Muscle layer of colon (tissue), 2 donors: ENCODE data around the gene TPPP.
"Not testable (repeated sequence)": the region's sequence is repeated elsewhere in the genome, so short reads cannot be mapped to it uniquely, and the experiment has no call there.

ENCODE experiments used
- H3K27ac ChIP-seq: one replicate; pipeline ENCODE4 v1.7.0; 2013; ENCODE audit warnings: low read depth, mild to moderate bottlenecking, low read length, moderate library complexity
- H3K27me3 ChIP-seq, 2 donors: one replicate each; pipeline ENCODE4 v1.7.0; 2013; ENCODE audit warnings: low read length in 2 of 2, mild to moderate bottlenecking in 2 of 2; ENCODE audit not compliant: insufficient read depth in 2 of 2, control insufficient read depth in 1 of 2
- H3K36me3 ChIP-seq: one replicate; pipeline ENCODE4 v1.7.0; 2013; ENCODE audit warnings: mild to moderate bottlenecking, low read length; ENCODE audit not compliant: insufficient read depth
- H3K4me1 ChIP-seq: one replicate; pipeline ENCODE4 v1.7.0; 2013; ENCODE audit warnings: mild to moderate bottlenecking, low read length; ENCODE audit not compliant: insufficient read depth
- H3K4me3 ChIP-seq, 2 donors: one replicate each; pipeline ENCODE4 v1.7.0; 2013; ENCODE audit warnings: low read length in 2 of 2, low read depth in 1 of 2, mild to moderate bottlenecking in 1 of 2, moderate library complexity in 1 of 2
- H3K9ac ChIP-seq: one replicate; pipeline ENCODE4 v1.7.0; 2013; ENCODE audit warnings: low read length
- H3K9me3 ChIP-seq: one replicate; pipeline ENCODE4 v1.7.0; 2013; ENCODE audit warnings: mild to moderate bottlenecking, low read length
- donor health status: abdominal sarcoma.
- donor health status: Adenocarcinoma of cecum.

Gene TPPP

DNA sequence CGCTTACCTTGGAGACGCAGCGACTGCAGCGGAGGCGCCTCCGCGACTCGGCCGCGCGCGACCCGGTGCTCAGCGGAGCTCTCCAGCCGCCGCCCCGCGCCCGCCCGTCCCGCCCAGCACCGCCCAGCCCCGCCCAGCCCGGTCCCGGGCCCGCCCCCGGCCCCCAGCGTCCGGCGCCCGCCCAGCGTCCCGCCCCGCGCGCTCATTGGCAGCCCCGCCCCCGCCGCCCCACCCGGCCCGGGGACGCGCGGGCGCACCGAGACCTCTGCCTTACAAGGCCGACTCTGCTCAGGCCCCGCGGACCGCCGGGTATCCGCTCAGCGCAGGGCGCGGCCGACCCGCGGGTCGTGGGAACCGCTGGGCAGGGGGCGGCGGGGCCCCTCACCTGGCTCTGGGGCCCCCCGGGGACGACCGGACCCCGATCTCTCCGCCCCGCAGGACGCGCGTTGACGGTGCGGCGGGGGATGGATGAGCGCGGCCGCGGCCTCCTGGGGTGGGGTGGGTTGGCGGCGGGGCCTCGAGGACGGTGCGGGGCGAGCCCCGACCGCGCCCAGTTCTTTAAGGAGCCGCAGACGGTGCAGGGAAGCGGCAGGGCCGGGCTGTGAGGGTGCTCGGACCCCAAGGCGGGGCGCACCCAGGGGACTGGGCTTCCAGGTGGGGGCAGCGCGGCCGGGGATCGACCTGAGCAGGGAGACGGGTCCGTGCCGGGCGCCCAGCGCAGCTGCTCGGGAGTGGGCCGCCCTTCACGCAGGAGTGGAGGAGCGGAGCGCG is at the start of gene TPPP:
TPPP (minus strand) TSS at position 82 of the 771 bp plus-strand sequence. CDS start 15,292 bp downstream, outside the sequence.
- Histone ChIP-seq H3K27ac (peak within 1 kb of the TSS; percentile 61), H3K9ac (peak within 1 kb of the TSS; percentile 15)
- not testable (repeated sequence) for H3K9me3 ChIP-seq

DNA sequence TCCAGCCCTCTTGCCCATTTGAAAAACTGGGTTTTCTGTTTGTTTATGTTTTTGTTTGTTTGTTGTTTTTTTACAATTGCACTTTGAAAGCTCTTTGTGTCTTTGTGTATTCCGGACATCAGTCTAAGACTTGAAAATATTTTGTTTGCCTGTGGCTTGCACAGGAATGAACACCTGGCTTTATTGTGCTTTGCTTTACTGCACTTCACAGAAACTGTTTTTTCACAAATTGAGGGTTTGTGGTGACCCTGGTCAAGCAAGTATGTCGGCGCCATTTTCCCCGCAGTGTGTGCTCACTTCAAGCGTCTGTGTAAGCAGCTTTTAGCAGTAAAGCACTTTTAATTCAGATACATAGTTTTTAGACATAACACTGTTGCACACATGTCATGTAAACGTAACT is 49.1 kb upstream of the TPPP start:
- H3K36me3 ChIP-seq, H3K4me3 ChIP-seq, H3K27ac ChIP-seq, H3K9me3 ChIP-seq, H3K27me3 ChIP-seq, H3K9ac ChIP-seq, H3K4me1 ChIP-seq: not testable (repeated sequence)

More for the DNA sequence above, at the start of gene TPPP:
- H3K4me3 ChIP-seq = peak within 1 kb of the TSS; percentile 64 to 70
- H3K27me3 ChIP-seq, H3K4me1 ChIP-seq, H3K36me3 ChIP-seq: not testable (repeated sequence)

DNA sequence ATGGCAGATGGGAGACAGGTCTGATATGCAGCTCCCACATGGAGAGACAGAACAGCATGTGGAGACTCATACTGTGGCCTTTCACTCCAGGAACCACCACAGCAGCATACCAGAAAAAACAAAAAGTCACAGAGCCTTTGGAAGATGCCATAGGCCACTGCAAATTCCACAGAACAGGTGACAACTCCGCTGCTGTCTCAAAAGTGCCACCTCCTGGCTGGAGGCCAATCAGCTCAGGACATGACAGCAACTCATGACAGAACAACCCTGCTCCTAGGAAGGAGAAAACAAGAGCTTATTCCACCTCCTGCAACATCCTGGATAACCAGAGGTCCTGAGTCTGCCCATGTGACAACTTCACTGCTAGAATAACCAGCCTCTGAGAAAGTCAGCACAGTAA is 41.0 kb upstream of the TPPP start:
- not testable (repeated sequence) for H3K9ac ChIP-seq, H3K4me3 ChIP-seq, H3K27me3 ChIP-seq, H3K27ac ChIP-seq, H3K4me1 ChIP-seq, H3K9me3 ChIP-seq
- H3K36me3 ChIP-seq = peaks cover 16% of the 10 kb centered on the region

DNA sequence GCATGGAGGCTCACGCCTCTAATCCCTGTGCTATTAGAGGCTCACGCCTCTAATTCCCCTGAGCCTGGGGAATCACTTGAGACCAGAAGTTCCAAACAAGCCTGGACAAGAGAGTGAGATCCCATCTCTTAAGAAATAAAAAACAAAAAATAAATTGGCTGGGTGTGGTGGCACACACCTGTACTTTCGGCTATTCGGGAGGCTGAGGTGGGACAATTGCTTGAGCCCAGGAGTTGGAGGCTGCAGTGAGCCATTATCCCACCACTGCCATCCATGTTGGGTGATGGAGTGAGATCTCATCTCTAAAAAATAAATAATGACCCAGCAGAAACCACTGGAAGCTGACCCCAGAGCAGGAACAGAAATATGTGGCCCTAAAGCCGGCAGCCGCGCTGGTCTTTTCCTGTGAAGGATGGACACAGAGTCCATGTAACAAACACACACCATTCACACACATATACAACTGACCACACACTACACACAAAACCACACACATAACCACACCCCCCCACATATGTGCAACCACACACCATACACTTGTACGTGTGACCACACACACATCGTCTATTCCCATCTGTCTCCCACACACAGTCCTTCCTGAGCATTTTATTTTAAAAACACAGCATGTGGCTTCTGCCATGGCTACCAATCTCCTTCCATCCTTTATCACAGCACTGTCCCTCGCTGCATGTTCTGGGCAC is 39.8 kb upstream of the TPPP start:
- not testable (repeated sequence) for H3K4me3 ChIP-seq, H3K9ac ChIP-seq, H3K4me1 ChIP-seq, H3K9me3 ChIP-seq, H3K27ac ChIP-seq, H3K27me3 ChIP-seq
- H3K36me3 ChIP-seq = peaks cover 16% of the 10 kb centered on the region

DNA sequence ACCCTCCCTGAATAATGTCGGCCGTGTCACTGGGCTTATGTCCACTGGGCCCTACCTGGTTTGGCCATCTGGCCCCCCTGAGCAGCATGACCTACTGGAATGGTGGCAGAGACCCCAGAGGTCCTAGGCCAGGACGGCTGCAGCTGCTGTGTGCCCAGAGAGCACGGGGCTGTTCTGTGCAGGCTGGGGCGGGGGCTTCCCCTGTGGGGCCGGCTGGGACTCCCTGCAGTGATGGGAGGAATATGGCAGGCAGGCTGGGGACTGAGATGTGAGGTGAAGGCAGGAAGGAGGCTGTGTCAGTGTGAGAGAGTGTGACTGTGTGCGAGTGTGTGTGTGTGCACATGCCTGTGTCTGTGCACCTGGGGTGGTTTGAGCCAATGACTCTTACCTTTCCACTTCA is 36.1 kb upstream of the TPPP start:
- not testable (repeated sequence) for H3K4me3 ChIP-seq, H3K27me3 ChIP-seq, H3K9me3 ChIP-seq, H3K9ac ChIP-seq, H3K4me1 ChIP-seq, H3K27ac ChIP-seq
- H3K36me3 ChIP-seq = peaks cover 16% of the 10 kb centered on the region

DNA sequence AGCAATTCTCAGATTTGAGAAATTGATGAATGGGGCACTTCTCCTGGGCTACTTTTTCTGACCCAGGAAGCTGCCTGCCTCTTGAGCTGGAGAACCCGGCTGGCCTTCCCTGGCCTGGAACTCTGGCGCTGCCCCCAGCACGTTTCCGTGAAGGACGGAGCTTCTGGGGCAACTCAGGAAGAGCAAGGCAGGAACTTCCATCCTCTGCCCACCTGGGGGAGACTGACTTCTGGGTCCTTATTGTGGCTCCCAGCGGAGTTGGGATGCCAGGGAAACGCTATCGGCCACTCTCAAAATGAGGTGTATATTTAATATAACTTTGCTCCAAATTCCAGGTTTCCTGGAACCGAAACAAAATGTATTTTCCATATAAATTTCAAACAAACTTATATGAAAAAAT is 33.9 kb upstream of the TPPP start:
- H3K9ac ChIP-seq, H3K27me3 ChIP-seq, H3K9me3 ChIP-seq, H3K4me1 ChIP-seq, H3K4me3 ChIP-seq, H3K36me3 ChIP-seq, H3K27ac ChIP-seq: not testable (repeated sequence)

DNA sequence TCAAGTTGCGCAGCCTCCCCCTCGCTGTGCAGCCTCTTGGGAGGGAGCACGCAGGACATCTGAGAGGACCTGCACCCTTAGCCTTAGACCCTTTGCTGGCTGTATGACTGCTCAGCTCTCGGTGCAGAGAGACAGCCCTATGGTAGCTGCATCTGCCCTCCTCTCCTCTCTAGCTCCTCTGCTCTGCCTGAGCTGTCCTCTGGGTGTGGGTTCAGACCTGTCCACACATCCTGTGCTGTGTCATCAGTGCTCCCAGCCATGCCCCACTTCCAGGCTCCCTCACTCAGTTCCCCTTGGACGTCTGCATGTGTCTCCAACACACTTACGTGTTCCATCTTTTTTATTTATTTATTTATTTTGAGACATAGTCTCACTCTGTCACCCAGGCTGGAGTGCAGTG is 30.7 kb upstream of the TPPP start:
- H3K4me3 ChIP-seq, H3K9me3 ChIP-seq, H3K27ac ChIP-seq, H3K9ac ChIP-seq, H3K4me1 ChIP-seq, H3K27me3 ChIP-seq, H3K36me3 ChIP-seq: not testable (repeated sequence)

DNA sequence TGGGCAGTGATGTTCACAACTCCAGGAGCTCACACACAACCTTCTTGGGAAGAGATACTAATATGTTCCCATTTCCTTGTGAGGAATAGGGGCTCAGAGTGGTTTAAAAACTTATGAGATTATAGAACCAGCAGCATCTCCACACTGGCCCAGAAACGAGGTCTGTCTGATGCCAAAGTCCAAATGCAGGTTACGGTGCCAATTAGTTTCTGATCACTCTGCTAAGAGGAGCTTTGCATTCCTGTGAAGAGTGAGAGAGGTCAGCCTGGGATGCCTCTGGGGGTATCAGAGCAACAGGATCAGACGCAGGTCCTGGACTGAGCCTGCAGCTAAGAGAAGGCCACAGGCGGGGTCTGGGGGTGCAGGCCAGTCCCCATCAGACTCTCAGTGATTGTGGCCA is 30.2 kb upstream of the TPPP start:
- not testable (repeated sequence) for H3K4me1 ChIP-seq, H3K27ac ChIP-seq, H3K4me3 ChIP-seq, H3K9me3 ChIP-seq, H3K36me3 ChIP-seq, H3K9ac ChIP-seq, H3K27me3 ChIP-seq

DNA sequence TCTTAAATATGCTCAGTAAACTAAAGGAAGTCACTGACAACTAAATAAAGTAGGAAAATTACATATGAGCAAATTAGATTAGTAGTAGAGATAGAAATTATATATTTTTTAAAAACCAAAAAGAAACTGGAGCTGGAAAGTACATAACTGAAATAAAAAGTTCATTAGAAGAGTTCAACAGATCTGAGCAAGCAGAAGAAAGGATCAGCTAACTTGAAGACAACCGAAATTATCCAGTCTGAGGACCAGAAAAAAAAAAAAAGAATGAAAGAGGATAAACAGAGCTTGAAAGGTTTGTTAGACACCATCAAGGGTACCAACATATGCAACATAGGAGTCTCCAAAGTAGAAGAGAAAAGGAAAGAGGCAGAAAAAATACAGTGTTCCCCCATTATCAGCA is 26.2 kb upstream of the TPPP start:
- H3K9me3 ChIP-seq, H3K27me3 ChIP-seq, H3K9ac ChIP-seq, H3K4me1 ChIP-seq, H3K36me3 ChIP-seq, H3K27ac ChIP-seq, H3K4me3 ChIP-seq: not testable (repeated sequence)

DNA sequence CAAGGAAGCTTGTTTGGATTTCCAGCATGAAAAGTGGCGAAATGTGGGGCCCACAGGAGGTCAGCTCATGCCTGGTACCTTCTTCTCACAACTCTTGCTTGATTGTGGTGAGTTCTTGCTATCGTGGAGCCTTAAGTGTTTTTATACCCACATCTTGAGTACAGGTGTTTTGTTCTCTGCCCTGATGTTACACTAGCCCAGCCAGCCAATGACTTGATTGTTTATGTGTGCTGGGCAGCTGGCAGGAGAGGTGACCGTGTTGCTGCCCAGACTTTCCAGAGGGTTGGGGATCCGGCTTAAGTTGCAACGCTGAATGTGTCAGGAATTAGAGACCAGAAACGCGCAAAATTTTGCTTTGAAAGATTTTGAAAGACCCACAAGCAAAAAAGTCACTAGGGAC is 24.0 kb upstream of the TPPP start:
- Histone ChIP-seq H3K9ac (no peak overlapping the region), H3K27me3 (no peaks in the 10 kb centered on the region), H3K9me3 (no peaks in the 10 kb centered on the region), H3K4me3 (no peak overlapping the region), H3K4me1 (no peaks in the 10 kb centered on the region), H3K36me3 (no peaks in the 10 kb centered on the region), H3K27ac (no peak overlapping the region)

DNA sequence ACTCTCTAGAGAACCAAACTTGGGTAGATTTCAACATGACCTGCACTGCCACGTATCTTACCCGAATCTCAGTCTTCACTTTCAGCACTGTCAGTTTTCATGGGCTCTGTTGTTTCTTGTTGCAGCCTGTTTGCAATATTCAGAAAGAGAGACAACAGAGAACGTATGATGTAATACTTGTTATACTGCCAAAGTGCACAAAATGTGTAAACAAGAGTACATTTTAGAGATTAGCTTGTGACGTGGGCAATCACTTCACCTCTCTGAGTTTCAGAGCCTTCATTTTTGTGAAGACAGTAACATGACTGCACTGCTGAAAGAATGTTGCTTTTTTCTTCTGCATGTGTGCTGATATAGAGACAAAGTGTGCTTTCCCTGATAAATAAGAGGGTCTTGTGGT is 23.6 kb upstream of the TPPP start:
- not testable (repeated sequence) for H3K9ac ChIP-seq, H3K27ac ChIP-seq, H3K27me3 ChIP-seq, H3K9me3 ChIP-seq, H3K4me3 ChIP-seq, H3K36me3 ChIP-seq, H3K4me1 ChIP-seq

DNA sequence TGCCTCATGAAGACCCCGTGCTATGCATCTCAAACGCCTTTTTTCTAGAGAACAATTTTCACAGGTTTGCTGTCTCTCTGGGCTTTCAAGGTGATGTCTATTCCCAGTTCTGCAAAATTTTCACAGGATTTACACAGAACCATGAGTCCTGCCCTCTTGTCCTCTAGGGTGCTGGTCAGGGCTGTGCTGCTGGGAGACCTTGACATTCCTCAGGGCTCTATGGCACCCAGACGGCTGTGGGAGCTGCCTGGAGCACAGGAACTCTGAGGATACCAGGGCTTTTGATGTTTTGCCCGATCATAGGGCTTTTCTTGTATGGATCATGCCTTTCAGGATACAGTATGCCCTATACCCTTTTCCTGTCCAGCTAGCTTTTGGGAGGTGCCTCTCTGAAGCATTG is 22.5 kb upstream of the TPPP start:
- not testable (repeated sequence) for H3K27ac ChIP-seq, H3K9me3 ChIP-seq, H3K4me3 ChIP-seq, H3K4me1 ChIP-seq, H3K27me3 ChIP-seq, H3K9ac ChIP-seq, H3K36me3 ChIP-seq
